ENCODE data around the gene PLXNA4. TPM values are rescaled to one million over a fixed set of nuclear protein-coding genes. Genes with fewer than 3 reads are reported as not detected.

The PLXNA4 gene
- total RNA-seq, 1 donor from 2014 or later, result 0.21 TPM

DNA sequence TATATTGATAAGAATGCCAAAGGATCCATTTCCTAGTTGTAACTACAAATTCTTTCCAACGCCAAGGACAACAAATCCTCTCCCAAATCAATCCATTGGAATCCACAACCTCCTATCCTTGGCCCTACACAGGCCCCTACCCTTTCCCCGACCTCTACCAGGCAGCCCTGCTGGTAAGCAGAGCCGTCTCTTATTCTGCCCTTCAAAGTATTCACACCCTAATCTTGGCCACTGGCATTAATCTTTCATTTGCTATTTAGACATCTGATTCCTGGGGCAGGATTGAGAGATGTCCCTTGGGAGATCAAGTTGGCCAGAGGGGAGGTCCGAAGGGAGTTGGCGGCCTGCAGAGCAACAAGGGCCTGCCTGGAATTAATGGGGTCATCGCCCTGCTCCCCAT is 161.4 kb downstream of the PLXNA4 start:
- H3K36me3 Mint-ChIP-seq (ENCODE audit: low read depth), result peaks cover 3% of the 10 kb centered on the region
- no peaks in the 10 kb centered on the region for H3K9me3 Mint-ChIP-seq
- no peak for DNase-seq (ENCODE audit: low spot score)
- H3K4me3 Mint-ChIP-seq (ENCODE audit: low read depth), result no peak overlapping the region
- H3K4me1 Mint-ChIP-seq (ENCODE audit: low read depth), result peaks cover 7% of the 10 kb centered on the region
- peaks cover 33% of the 10 kb centered on the region for H3K27me3 Mint-ChIP-seq (ENCODE audit: low read depth)
- intact Hi-C loops (cut with micrococcal nuclease), result loop anchor here (5.0 kb wide), 1 partner anchor 157 kb away; no protein-coding TSS in a partner anchor
- no peak overlapping the region for H3K27ac Mint-ChIP-seq

DNA sequence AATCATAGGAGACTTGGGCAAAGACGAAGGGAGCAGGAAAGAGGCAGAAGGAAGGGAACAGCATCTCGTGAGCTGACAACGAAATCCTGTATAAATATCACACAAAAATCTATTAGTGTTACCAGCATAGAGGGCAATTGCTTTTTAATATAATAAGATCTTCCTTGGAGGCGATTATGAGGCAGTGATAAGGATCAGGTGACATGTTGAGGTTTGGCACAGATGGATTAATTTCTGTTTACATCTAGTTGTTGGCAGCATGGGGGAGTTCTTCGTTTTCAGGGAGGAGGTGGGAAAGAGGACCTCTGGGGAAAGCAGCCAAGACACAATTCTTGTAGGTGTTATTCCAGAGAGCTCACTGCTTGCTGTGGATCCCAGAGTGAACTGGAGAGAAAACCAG is 163.8 kb downstream of the PLXNA4 start:
- no peaks in the 10 kb centered on the region for H3K36me3 Mint-ChIP-seq (ENCODE audit: low read depth)
- intact Hi-C loops (cut with micrococcal nuclease), result loop anchor here (5.0 kb wide), 1 partner anchor 160 kb away; no protein-coding TSS in a partner anchor
- DNase-seq (ENCODE audit: low spot score), result no peak

DNA sequence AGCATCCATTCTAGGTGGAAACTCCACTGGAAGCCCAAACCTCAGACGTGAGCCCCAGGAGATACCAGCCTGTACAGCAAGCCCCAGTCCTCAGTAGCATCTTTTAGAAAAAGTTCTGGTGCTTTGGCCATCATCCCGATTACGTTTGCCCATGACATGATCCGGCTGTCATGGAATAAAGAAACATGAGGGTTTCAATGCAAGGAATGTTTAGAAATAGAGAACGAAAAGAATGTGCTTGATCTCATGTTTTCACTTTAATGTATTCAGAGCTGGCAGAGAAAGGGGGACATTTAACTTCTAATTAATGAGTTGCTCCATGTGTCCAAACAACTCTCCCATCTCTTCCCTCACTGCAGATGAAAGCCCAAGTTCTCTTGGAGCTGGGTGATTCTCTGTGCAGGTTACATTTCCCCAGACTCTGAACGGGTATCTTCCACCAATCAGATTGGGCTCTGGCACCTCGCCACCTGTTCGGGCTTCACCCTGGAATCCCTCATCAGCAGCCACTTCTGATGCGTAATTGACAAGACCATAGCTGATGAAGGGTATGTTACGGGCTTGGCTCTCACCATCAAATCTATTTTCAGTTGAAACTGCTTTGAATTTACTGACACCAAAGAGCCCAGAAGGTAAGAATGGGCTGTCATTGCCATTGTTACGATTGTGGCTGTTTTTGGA is 165.3 kb downstream of the PLXNA4 start:
- Mint-ChIP-seq H3K27me3 (ENCODE audit: low read depth) (peaks cover 18% of the 10 kb centered on the region), H3K4me3 (ENCODE audit: low read depth) (no peak overlapping the region), H3K4me1 (ENCODE audit: low read depth) (peaks cover 2% of the 10 kb centered on the region), H3K36me3 (ENCODE audit: low read depth) (no peaks in the 10 kb centered on the region), H3K27ac (no peak overlapping the region), H3K9me3 (no peaks in the 10 kb centered on the region)
- DNase-seq (ENCODE audit: low spot score), result no peak
- intact Hi-C loops (cut with micrococcal nuclease), result loop anchor here (5.0 kb wide), 1 partner anchor 161 kb away; no protein-coding TSS in a partner anchor

More for the DNA sequence above, 163.8 kb downstream of the PLXNA4 start:
- H3K4me1 Mint-ChIP-seq (ENCODE audit: low read depth), result peaks cover 2% of the 10 kb centered on the region
- H3K9me3 Mint-ChIP-seq, result no peaks in the 10 kb centered on the region
- H3K27me3 Mint-ChIP-seq (ENCODE audit: low read depth), result peaks cover 22% of the 10 kb centered on the region
- no peak overlapping the region for H3K27ac Mint-ChIP-seq
- H3K4me3 Mint-ChIP-seq (ENCODE audit: low read depth), result no peak overlapping the region

DNA sequence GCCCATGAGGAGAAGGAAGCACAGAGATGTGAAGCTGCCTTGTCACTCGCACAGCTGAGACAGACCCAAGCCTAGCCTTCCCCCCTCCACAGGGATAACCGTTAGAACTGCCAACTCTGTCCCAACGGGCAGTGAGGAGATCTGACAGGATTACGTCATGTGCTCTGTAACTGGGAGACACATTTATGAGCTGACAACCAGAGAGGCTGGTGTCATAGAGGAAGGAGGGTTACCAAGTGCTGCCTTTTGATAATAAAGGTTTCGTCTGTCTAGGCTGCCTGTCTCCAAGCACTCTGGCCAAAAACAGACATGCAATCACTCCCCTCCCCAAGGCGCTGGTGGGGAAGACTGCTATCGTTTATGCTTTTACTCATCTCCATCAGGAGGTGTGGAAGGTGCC is 165.9 kb downstream of the PLXNA4 start:
- Mint-ChIP-seq H3K27ac (no peak overlapping the region), H3K4me1 (ENCODE audit: low read depth) (peaks cover 2% of the 10 kb centered on the region), H3K9me3 (no peaks in the 10 kb centered on the region), H3K36me3 (ENCODE audit: low read depth) (no peaks in the 10 kb centered on the region), H3K4me3 (ENCODE audit: low read depth) (no peak overlapping the region), H3K27me3 (ENCODE audit: low read depth) (peaks cover 17% of the 10 kb centered on the region)
- intact Hi-C loops (cut with micrococcal nuclease), result loop anchor here (5.0 kb wide), 1 partner anchor 162 kb away; no protein-coding TSS in a partner anchor
- no peak for DNase-seq (ENCODE audit: low spot score)

DNA sequence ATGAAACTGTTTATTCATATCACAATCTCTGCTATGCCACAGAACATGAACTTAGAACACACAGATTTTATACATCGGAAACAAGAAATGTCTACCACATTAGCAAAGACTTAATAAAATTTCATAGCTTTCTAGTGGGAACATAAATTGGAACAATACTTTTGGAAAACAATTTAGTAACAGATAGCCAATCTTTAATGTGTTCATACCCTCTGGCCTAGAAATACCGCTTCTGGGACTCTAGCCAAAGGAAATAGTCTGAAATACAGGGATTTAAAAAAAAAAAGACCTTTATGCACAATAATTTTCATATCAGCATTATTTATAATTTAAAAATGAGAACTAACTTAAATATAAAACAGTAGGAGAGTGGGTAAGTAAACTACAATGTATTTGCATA is 168.5 kb downstream of the PLXNA4 start:
- Mint-ChIP-seq H3K9me3 (no peaks in the 10 kb centered on the region), H3K4me3 (ENCODE audit: low read depth) (no peak overlapping the region), H3K27me3 (ENCODE audit: low read depth) (peaks cover 17% of the 10 kb centered on the region), H3K27ac (no peak overlapping the region), H3K4me1 (ENCODE audit: low read depth) (peaks cover 2% of the 10 kb centered on the region), H3K36me3 (ENCODE audit: low read depth) (no peaks in the 10 kb centered on the region)
- intact Hi-C loops (cut with micrococcal nuclease), result no loop called here
- DNase-seq (ENCODE audit: low spot score), result no peak

DNA sequence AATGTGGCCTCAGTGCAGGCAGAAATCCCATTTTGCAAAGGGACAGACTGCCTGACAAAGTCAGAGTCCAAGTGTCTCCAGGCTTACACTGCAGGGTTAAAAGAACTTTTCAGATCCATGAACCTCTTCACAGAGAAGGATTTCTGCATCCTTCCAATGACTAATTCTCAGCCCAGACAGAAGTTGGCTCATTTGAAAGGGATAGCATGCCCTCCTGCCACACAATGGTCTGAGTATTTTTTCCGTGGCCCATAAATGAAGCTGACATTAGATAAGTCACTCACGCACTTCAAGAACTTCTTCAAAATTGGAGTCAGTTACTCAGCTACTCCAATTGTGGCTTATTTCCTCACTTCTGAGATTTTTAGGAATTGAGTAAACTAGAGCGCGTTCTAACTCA is 170.2 kb downstream of the PLXNA4 start:
- H3K36me3 Mint-ChIP-seq (ENCODE audit: low read depth), result no peaks in the 10 kb centered on the region
- peaks cover 16% of the 10 kb centered on the region for H3K27me3 Mint-ChIP-seq (ENCODE audit: low read depth)
- intact Hi-C loops (cut with micrococcal nuclease), result no loop called here
- no peaks in the 10 kb centered on the region for H3K4me1 Mint-ChIP-seq (ENCODE audit: low read depth)
- no peaks in the 10 kb centered on the region for H3K9me3 Mint-ChIP-seq
- no peak overlapping the region for H3K27ac Mint-ChIP-seq
- H3K4me3 Mint-ChIP-seq (ENCODE audit: low read depth), result no peak overlapping the region
- no peak for DNase-seq (ENCODE audit: low spot score)

DNA sequence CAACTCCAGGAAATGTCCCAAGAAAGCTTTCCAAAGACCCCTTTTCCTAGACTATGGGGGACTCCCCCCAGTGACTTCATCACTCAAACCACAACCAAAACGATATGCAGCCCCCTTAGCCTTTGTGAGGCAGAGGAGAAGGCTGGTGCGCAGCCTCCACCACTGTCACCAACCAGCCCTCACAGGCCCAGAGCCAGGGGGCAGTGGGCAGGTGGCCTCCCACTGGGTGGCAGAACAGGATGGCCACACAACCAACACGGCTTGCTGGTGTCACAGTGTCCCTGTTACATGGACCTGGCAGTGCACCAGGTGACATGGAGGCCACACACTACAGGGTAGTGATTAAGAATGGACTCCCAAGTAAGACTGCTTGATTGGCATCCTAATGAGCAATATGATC is 172.0 kb downstream of the PLXNA4 start:
- H3K9me3 Mint-ChIP-seq, result no peaks in the 10 kb centered on the region
- intact Hi-C loops (cut with micrococcal nuclease), result no loop called here
- no peak for DNase-seq (ENCODE audit: low spot score)
- no peak overlapping the region for H3K4me3 Mint-ChIP-seq (ENCODE audit: low read depth)
- H3K27ac Mint-ChIP-seq, result no peak overlapping the region
- no peaks in the 10 kb centered on the region for H3K36me3 Mint-ChIP-seq (ENCODE audit: low read depth)
- H3K4me1 Mint-ChIP-seq (ENCODE audit: low read depth), result no peaks in the 10 kb centered on the region
- peaks cover 10% of the 10 kb centered on the region for H3K27me3 Mint-ChIP-seq (ENCODE audit: low read depth)

DNA sequence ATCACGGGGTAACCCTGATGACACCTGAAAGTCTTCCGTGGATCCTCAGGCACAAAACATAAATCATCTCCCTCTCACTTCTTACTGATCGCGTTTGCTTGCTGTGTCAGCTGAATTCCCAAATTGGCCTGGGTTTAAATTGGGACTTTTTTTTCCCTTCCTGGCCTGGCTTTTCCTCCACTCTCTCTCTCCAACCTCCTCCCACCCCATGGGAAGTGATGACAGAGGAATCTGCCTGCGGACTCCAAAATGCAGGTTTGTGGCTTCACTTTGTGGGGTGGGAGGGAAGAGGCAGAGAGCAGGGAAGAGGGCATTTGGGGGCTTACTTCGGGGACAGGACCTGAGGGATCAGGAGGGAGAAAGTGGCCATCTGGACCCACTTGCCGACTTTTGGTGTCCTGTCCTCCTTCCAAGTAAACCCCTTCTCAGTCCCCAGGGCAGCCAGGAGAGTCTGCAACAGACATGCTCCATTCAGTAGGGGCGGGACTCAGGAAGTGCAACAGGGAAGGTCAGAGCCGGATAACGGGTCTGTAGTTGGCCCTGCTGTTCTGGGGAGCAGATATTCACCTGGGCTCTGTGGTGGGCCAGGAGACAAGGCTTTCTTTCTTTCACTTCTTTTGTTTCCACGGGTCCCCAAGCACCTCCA is 172.7 kb downstream of the PLXNA4 start:
- peaks cover 9% of the 10 kb centered on the region for H3K27me3 Mint-ChIP-seq (ENCODE audit: low read depth)
- intact Hi-C loops (cut with micrococcal nuclease), result no loop called here
- DNase-seq (ENCODE audit: low spot score), result no peak
- H3K4me3 Mint-ChIP-seq (ENCODE audit: low read depth), result no peak overlapping the region
- H3K9me3 Mint-ChIP-seq, result no peaks in the 10 kb centered on the region
- no peaks in the 10 kb centered on the region for H3K4me1 Mint-ChIP-seq (ENCODE audit: low read depth)
- no peak overlapping the region for H3K27ac Mint-ChIP-seq
- H3K36me3 Mint-ChIP-seq (ENCODE audit: low read depth), result no peaks in the 10 kb centered on the region

DNA sequence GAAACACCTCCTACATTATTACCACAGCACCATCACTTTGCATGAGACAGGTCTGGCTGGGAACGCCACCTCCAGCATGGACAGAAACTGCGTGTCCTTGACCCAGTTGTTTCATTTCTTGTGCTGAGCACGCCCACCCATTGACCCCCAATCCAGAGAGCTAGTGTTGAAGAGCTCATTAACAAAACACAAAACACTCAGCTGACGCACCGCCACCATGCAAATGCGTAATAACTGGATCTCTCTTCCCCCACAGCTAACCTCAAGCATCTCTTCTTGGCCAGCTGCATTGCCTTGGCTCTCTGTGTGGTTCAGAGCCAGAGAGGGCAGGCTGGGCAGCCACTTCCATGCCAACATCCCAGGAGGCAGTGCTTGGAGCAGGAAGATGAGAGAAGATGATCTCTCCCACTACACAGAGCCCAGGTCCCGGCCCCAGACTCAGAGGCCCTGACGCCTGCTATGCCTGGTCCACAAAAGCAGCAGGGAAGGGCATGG is 173.5 kb downstream of the PLXNA4 start:
- Mint-ChIP-seq H3K27ac (no peak overlapping the region), H3K9me3 (no peaks in the 10 kb centered on the region), H3K27me3 (ENCODE audit: low read depth) (peaks cover 7% of the 10 kb centered on the region), H3K36me3 (ENCODE audit: low read depth) (no peaks in the 10 kb centered on the region), H3K4me3 (ENCODE audit: low read depth) (no peak overlapping the region), H3K4me1 (ENCODE audit: low read depth) (no peaks in the 10 kb centered on the region)
- DNase-seq (ENCODE audit: low spot score), result no peak
- intact Hi-C loops (cut with micrococcal nuclease), result no loop called here

DNA sequence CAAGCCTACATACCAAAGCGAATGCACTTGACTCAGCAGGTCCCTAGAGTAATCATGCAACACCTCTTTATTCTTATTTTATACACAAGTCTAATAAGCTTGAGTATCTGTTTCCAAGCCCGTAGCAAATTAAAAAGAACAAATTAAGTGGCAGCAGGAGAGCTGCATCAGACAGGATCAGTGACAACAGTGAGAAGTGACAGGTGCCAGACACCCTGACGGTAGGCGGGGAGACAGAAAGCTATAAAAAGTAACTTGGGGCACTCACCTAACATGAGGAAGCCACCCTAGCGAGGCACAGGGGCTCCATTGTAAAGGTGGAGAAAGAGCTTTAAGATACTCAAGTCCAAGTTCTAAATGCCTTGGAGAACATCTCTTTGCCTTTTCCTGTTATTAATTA is 174.2 kb downstream of the PLXNA4 start:
- intact Hi-C loops (cut with micrococcal nuclease), result no loop called here
- H3K36me3 Mint-ChIP-seq (ENCODE audit: low read depth), result no peaks in the 10 kb centered on the region
- peaks cover 7% of the 10 kb centered on the region for H3K27me3 Mint-ChIP-seq (ENCODE audit: low read depth)
- DNase-seq (ENCODE audit: low spot score), result no peak
- H3K4me1 Mint-ChIP-seq (ENCODE audit: low read depth), result no peaks in the 10 kb centered on the region
- H3K9me3 Mint-ChIP-seq, result no peaks in the 10 kb centered on the region
- no peak overlapping the region for H3K4me3 Mint-ChIP-seq (ENCODE audit: low read depth)
- no peak overlapping the region for H3K27ac Mint-ChIP-seq

DNA sequence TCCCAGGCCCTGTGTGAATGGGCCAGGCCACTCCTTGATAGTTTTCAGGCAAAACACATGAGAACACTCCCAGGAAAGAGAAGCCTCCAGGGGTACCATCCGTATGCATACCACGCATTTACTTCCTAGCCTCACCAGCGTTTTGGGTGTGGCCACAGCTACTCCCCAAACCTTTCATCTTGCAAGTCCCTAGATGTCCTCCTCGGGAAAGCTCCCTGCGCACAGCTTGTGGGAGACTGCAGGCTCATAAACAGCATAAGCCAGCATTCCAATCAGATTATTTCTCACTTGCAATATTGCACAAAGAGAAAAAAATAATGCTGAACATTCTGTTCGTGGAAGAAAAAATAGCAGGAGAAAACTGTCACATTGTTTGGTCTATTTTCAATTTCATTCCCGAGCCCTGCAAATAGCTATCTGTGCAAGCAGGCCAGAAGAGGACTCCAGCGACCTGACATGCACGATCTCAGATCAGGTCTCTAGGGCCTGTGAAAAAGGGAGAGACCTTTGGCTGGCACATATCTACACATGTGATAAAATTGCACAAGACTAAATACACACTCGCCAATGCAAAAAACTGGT is 175.6 kb downstream of the PLXNA4 start:
- H3K4me3 Mint-ChIP-seq (ENCODE audit: low read depth), result no peak overlapping the region
- DNase-seq (ENCODE audit: low spot score), result no peak
- intact Hi-C loops (cut with micrococcal nuclease), result no loop called here
- peaks cover 5% of the 10 kb centered on the region for H3K27me3 Mint-ChIP-seq (ENCODE audit: low read depth)
- peaks cover 6% of the 10 kb centered on the region for H3K4me1 Mint-ChIP-seq (ENCODE audit: low read depth)
- no peaks in the 10 kb centered on the region for H3K9me3 Mint-ChIP-seq
- H3K27ac Mint-ChIP-seq, result no peak overlapping the region
- no peaks in the 10 kb centered on the region for H3K36me3 Mint-ChIP-seq (ENCODE audit: low read depth)

DNA sequence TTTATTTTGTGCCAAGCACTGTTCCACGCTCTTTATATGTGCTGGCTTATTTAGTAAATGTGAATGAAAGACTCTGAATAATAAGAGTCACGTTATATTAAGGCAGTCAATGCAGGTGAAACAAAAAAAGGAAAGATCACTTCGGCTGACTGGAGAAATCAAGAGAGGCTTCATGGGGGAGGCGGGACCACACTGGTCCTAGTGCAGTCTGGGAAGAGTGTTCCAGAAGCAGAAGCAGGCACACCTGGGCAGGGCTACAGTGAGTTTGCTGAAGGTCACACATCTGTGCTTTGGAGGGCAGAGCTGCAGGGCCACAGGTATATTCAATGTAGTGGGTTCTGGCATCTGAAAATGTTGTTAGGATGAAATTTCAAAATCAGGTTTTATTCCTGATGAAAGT is 176.9 kb downstream of the PLXNA4 start:
- no peaks in the 10 kb centered on the region for H3K9me3 Mint-ChIP-seq
- peaks cover 17% of the 10 kb centered on the region for H3K4me1 Mint-ChIP-seq (ENCODE audit: low read depth)
- H3K36me3 Mint-ChIP-seq (ENCODE audit: low read depth), result no peaks in the 10 kb centered on the region
- no peak for DNase-seq (ENCODE audit: low spot score)
- peaks cover 14% of the 10 kb centered on the region for H3K27me3 Mint-ChIP-seq (ENCODE audit: low read depth)
- no peak overlapping the region for H3K4me3 Mint-ChIP-seq (ENCODE audit: low read depth)
- intact Hi-C loops (cut with micrococcal nuclease), result no loop called here
- H3K27ac Mint-ChIP-seq, result no peak overlapping the region

Data from activated T-helper 2 cell treated with anti-CD3 and anti-CD28 coated beads, Interferon-gamma antibody, Interleukin-2, Interleukin-4, amounts not matched to agents 10 μg/mL and 5 μg/mL and 100 μg/mL, durations not matched to agents 14 hours and 24 hours and 36 hours (primary cell).